Ammon's horn (tissue), 1 donor: ENCODE data around the gene SLC34A2.
A peak's percentile ranks its signal among the peaks of the same experiment; 100 is the strongest.
"Not testable (repeated sequence)": the region's sequence is repeated elsewhere in the genome, so short reads cannot be mapped to it uniquely, and the experiment has no call there.

Experiments
- DNase-seq: peaks from one replicate; pipeline ENCODE4 v3.0.0-alpha.2; 2016; ENCODE audit warnings: low spot score

Gene SLC34A2

DNA sequence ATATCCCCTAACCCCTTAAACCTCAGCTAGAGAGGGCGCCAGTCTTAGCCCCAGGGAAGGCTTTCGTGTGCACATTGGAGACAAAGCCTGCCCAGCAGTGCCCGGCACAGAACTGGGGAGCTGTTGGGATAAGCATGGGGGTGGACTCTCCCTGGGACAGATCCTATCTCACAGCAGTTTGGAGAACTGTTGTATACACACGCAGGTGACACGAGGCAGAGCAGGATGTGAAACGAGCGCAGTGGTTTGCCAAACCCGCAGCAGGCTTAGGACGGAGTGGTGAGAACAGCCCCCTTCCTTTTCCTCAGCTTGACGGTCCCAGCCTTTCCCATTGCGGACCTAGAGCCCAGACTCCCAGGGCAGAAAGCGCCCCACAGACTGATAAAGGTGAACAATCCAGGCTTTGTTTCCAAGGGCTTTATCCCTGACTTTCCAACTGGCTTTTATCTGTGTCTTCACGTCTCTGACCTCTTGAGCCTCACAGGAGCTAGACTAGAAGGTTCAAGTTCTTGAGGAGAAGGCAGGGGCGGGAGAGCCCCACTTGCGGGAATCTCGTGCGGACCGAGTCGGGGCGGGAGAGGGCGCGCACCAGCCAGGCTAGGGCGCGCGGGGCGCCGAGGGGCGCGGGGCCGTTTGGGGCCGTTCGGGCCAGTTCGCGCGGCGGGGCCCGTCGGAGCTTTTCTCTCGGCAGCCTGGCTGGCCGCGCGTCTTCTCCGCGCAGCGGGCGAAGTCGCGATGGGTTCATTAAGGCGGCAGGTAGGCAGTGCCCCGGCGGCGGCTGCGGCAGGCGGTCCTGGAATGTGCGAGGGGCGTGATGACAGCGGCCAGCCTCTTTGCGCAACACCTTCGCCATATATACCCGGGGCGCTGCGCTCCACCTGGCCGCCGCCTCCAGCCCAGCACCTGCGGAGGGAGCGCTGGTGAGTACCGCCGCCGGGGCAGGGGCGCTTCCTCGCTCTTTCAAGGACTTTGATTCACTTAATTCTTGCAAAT is at the start of gene SLC34A2:
TSS of gene SLC34A2 (plus strand) at position 881 of the 993 bp plus-strand sequence. CDS start 6,650 bp downstream, outside the sequence.
- DNase-seq, result no peak

GRCh38 chr4:25608644-25609043 is 47.0 kb upstream of the SLC34A2 start:
- no peak for DNase-seq

- no peak for DNase-seq
These were observed 45.7 kb upstream of the SLC34A2 start for GRCh38 chr4:25609976-25610375.

- not testable (repeated sequence) for DNase-seq
These were observed 42.0 kb upstream of the SLC34A2 start for GRCh38 chr4:25613613-25614012.

GRCh38 chr4:25614807-25615206 is 40.8 kb upstream of the SLC34A2 start:
- no peak for DNase-seq

- no peak for DNase-seq
These were observed 34.4 kb upstream of the SLC34A2 start for GRCh38 chr4:25621027-25621930.

- DNase-seq, result peak; percentile 40
These were observed 31.0 kb upstream of the SLC34A2 start for GRCh38 chr4:25624616-25625015.

- DNase-seq, result no peak
These were observed 27.2 kb upstream of the SLC34A2 start for GRCh38 chr4:25628451-25628850.

DNA sequence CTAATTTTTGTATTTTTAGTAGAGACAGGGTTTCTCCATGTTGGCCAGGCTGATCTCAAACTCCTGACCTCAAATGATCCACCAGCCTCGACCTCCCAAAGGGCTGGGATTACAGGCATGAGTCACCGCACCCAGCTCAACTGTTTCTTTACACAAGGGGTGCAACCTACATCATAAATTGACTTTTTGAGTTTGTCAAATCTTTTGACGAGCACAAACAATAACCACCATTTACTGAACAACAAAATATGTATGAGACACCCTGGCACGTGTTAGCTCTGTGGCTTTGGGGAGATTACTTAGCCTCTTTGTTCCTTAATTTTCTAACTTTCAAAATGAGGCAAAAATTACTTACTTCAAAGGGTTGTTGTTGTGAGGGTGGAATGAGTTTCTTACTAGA is 23.5 kb upstream of the SLC34A2 start:
- DNase-seq, result no peak

DNA sequence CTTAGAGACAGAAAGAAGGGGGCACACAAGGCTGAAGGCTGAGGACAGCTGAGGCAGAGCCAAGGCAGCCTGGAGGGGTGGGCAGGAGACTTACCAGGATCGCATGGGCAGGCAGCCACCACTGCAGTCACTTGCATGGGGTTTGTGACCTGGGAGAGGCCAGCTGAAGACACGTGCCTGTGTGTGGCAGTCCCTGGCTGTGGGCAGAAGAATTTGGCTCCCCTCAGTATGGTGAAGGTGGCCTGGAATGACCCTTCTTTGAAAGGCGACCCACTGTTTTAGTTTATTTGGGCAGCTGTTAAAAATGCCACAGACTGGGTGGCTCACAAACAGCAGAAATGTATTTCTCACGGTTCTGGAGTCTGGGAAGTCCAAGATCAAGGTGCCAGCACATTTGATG is 22.1 kb upstream of the SLC34A2 start:
- DNase-seq, result no peak

DNA sequence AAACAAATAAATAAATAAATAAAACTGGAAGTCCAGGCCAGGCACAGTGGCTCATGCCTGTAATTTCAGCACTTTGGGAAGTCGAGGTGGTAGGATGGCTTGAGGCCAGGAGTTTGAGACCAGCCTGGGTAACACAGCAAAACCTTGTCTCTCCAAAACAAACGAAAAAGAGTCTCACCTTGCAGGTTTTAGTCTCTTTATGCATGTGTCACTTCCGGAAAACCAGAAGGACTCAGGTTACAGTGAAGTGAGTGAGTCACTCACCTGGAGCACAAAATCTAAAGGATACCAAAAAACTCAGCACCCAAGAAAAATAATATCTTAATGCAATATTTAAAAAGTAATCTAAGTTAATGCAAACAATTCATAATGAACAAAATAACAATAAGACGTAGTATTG is 20.1 kb upstream of the SLC34A2 start:
- DNase-seq, result no peak

GRCh38 chr4:25637581-25638220 is 17.9 kb upstream of the SLC34A2 start:
- no peak for DNase-seq

DNA sequence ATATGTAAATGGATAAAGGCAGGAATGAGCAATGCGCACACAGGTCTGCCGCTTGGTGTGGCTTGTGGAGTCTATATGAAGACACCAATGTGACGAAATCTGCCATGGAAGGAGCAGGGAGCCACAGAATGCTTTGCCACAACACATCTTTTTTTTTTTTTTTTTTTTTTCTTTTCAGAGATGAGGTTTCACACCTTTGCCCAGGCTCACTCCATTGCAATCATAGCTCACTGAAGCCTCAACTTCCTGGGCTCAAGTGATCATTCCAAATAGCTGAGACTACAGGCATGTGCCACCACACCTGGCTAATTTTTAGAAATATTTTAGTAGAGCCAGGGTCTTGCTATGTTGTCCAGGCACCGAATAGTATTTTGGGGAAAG is 17.4 kb upstream of the SLC34A2 start:
- DNase-seq, result no peak

DNA sequence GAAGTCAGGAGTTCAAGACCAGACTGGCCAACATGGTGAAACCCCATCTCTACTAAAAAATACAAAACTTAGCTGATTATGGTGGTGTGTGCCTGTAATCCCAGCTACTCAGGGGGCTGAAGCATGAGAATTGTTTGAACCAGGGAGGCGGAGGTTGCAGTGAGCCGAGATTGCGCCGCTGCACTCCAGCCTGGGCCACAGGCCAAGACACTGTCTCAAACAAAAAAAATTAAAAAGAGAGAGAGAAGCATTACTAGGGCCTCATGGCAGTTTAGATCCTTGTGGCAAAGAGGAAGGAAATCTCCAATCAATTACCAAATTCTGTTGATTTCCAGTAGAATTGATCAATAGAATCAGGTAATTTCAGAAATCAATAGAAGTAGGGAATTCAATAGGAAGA is 16.8 kb upstream of the SLC34A2 start:
- no peak for DNase-seq

GRCh38 chr4:25650311-25650710 is 5.3 kb upstream of the SLC34A2 start:
- no peak for DNase-seq

GRCh38 chr4:25651682-25652081 is 4.0 kb upstream of the SLC34A2 start:
- DNase-seq, result no peak

- DNase-seq, result no peak
These were observed 1.4 kb upstream of the SLC34A2 start for GRCh38 chr4:25654031-25654970.

- no peak for DNase-seq
These were observed 380 bp downstream of the SLC34A2 start for GRCh38 chr4:25656031-25656430.

GRCh38 chr4:25658357-25658771 is 2.7 kb downstream of the SLC34A2 start:
- no peak for DNase-seq

DNA sequence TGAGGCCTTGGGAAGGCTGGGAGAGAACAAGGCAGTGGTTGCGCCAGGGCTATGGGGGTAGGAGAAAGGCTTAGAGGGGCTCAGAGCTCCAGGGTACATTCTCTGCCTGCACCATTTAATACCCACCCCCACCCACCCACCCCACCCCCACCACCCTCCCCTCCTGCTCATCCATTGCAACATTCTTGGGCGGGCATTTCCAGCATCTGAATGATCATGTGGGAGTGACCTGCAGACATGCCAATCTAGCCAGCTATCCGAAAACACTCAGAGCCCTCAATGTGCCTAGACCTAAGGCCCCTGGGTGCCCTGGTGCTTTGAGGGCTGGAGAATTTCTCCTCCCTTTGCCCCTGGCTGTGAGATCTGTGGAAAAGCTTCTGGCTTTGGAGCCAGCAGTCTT is 3.1 kb downstream of the SLC34A2 start:
- DNase-seq, result no peak

GRCh38 chr4:25661441-25661840 is 5.8 kb downstream of the SLC34A2 start:
- DNase-seq, result not testable (repeated sequence)
